HFFc6 (cell line): ENCODE measurements around the gene CD3E. TPM values are rescaled to one million over a fixed set of nuclear protein-coding genes. Genes with fewer than 3 reads are reported as not detected.

Experiments used
- DNase-seq: peaks from one replicate; pipeline ENCODE4 v3.0.0-alpha.2; 2018
- H3K27ac Mint-ChIP-seq: 2 replicates; pipeline ENCODE4 v1.8.0; 2020; ENCODE audit warnings: mild to moderate bottlenecking, mixed read lengths
- H3K27me3 Mint-ChIP-seq: 2 replicates; pipeline ENCODE4 v1.8.0; 2021; ENCODE audit warnings: mild to moderate bottlenecking, moderate library complexity, mixed read lengths; ENCODE audit not compliant: insufficient read depth
- H3K36me3 Mint-ChIP-seq: 2 replicates; pipeline ENCODE4 v1.8.0; 2021; ENCODE audit warnings: low read depth, mixed read lengths
- H3K4me1 Mint-ChIP-seq: 2 replicates; pipeline ENCODE4 v1.8.0; 2020; ENCODE audit warnings: low read depth, mixed read lengths
- H3K4me3 Mint-ChIP-seq: 2 replicates; pipeline ENCODE4 v1.8.0; 2020; ENCODE audit warnings: mild to moderate bottlenecking, moderate library complexity, mixed read lengths
- H3K9me3 Mint-ChIP-seq: 2 replicates; pipeline ENCODE4 v1.8.0; 2020; ENCODE audit warnings: mild to moderate bottlenecking, mixed read lengths
- total RNA-seq, 6 experiments: library from RNA; stranded (reverse); fragmentation: NEBNext Ultra II Directional; extraction: Animal tissue kit (Norgen Biotek cat#: 25700); gene quantifications; 2 replicates in 1 of 6; 3 replicates in 5 of 6; pipeline ENCODE4 v1.2.3, GENCODE V29; 2021
- TF ChIP-seq, protein P1 (sequence below): fragments of 200-600 bp; sonication (generic); IDR thresholded peaks from 2 replicates; pipeline ENCODE4 v1.5.0; 2021; ENCODE audit warnings: antibody characterized with exemption, mild to moderate bottlenecking

CD3E gene
- total RNA-seq, 6 experiments from 2014 or later, result not detected

DNA sequence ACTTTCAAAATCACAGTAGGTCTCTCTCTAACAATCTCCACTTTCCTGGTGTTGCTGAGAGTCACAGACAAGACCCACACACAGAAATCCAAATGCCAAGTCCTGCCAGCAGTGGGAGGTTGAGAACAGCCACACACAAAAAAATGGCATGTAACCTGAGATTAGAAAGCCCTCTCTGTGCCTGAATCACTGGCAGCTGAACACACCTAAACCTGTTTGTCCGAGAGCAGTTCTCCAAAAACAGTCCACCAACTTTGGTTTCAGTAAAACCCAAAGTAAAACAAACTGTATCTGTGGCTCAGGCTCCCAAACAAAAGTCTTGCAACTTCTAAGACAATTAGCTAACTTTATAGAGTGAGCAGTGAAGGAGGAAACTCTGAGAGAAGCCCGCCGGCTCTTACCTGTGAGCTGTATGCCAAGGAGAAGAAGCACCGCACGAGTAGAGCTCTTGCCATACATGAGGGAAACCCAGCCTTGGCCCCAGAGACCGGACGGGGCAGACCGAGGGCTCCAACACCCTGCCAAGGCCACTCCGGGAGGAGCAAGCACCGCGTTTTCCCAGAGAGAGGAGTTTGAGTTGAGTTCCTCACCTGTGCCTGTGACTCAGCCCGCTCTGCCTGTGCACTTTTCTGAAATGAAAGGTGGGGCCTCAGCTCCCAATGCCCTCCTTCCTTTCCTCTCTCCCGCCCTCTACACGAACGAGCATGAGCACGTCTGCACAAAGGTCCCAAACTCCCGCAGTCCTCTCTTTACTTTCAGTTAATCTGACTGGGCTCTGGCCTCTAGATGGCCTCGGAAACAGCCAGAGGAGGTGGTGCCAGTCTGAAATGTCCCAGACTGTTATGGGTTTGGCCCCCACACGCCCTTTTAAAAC, 40.6 kb upstream of the CD3E start, which contains the start of gene MPZL2:
Gene MPZL2 (minus strand): TSS at position 603 of the 874 bp plus-strand sequence. CDS start 144 bp downstream, at position 459.
- H3K27ac Mint-ChIP-seq, result no peak within 1 kb of the TSS
- TF ChIP-seq, protein P1, sequence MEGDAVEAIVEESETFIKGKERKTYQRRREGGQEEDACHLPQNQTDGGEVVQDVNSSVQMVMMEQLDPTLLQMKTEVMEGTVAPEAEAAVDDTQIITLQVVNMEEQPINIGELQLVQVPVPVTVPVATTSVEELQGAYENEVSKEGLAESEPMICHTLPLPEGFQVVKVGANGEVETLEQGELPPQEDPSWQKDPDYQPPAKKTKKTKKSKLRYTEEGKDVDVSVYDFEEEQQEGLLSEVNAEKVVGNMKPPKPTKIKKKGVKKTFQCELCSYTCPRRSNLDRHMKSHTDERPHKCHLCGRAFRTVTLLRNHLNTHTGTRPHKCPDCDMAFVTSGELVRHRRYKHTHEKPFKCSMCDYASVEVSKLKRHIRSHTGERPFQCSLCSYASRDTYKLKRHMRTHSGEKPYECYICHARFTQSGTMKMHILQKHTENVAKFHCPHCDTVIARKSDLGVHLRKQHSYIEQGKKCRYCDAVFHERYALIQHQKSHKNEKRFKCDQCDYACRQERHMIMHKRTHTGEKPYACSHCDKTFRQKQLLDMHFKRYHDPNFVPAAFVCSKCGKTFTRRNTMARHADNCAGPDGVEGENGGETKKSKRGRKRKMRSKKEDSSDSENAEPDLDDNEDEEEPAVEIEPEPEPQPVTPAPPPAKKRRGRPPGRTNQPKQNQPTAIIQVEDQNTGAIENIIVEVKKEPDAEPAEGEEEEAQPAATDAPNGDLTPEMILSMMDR, result no peak
- peaks cover 6% of the 10 kb centered on the region for H3K4me1 Mint-ChIP-seq
- DNase-seq, result no peak
- peaks cover 41% of the 10 kb centered on the region for H3K27me3 Mint-ChIP-seq
- no peaks in the 10 kb centered on the region for H3K9me3 Mint-ChIP-seq
- H3K36me3 Mint-ChIP-seq, result no peaks in the 10 kb centered on the region
- peak within 1 kb of the TSS; percentile 11; the same call in 1 of the 2 replicates for H3K4me3 Mint-ChIP-seq

- H3K36me3 Mint-ChIP-seq, result no peaks in the 10 kb centered on the region
- TF ChIP-seq, protein P1, result no peak
Measured at GRCh38 chr11:118264569-118265465, 39.7 kb upstream of the CD3E start.

DNA sequence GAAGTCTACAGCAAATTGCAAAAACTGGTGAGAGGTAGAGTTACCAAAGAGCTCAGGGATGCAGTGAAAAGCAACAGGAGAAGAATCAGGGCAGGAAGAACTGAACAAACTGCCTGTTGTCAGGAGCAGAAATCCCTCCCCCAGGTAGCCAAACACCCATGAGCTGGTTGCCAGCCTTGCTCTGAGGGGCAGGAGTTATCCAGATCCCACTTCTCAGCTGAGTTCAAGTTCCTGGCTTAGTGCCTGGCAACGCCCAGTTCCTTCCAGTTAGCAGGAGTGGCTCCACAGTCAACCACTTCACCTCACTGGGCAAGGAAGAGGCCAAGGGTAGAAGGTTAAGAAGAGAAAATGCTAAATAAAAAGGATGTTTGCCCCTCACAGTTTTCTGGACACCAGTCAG, 38.6 kb upstream of the CD3E start:
- H3K36me3 Mint-ChIP-seq, result no peaks in the 10 kb centered on the region
- TF ChIP-seq, protein P1, result no peak
- H3K27ac Mint-ChIP-seq, result no peak overlapping the region
- H3K9me3 Mint-ChIP-seq, result no peaks in the 10 kb centered on the region
- no peak for DNase-seq
- H3K4me1 Mint-ChIP-seq, result peaks cover 6% of the 10 kb centered on the region
- H3K27me3 Mint-ChIP-seq, result peaks cover 45% of the 10 kb centered on the region
- no peak overlapping the region for H3K4me3 Mint-ChIP-seq

More at GRCh38 chr11:118264569-118265465, 39.7 kb upstream of the CD3E start:
- Mint-ChIP-seq H3K4me3 (peak overlapping the region; percentile 11; the same call in 1 of the 2 replicates), H3K4me1 (peaks cover 6% of the 10 kb centered on the region), H3K27ac (no peak overlapping the region), H3K9me3 (no peaks in the 10 kb centered on the region), H3K27me3 (peaks cover 46% of the 10 kb centered on the region)
- no peak for DNase-seq

GRCh38 chr11:118267486-118267885, 37.0 kb upstream of the CD3E start:
- Mint-ChIP-seq H3K27ac (no peak overlapping the region), H3K27me3 (peaks cover 43% of the 10 kb centered on the region), H3K36me3 (no peaks in the 10 kb centered on the region), H3K9me3 (no peaks in the 10 kb centered on the region), H3K4me3 (no peak overlapping the region), H3K4me1 (peaks cover 6% of the 10 kb centered on the region)
- TF ChIP-seq, protein P1, result no peak
- DNase-seq, result no peak

GRCh38 chr11:118272001-118272400, 32.5 kb upstream of the CD3E start:
- peaks cover 9% of the 10 kb centered on the region; the same call in 1 of the 2 replicates for H3K27me3 Mint-ChIP-seq

More at GRCh38 chr11:118272001-118272400, 32.5 kb upstream of the CD3E start:
- H3K36me3 Mint-ChIP-seq, result no peaks in the 10 kb centered on the region
- peaks cover 25% of the 10 kb centered on the region for H3K4me1 Mint-ChIP-seq
- TF ChIP-seq, protein P1, result no peak
- H3K4me3 Mint-ChIP-seq, result no peak overlapping the region
- no peak for DNase-seq
- H3K9me3 Mint-ChIP-seq, result no peaks in the 10 kb centered on the region
- H3K27ac Mint-ChIP-seq, result no peak overlapping the region
